GM12872 (cell line): ENCODE measurements around the gene CYP2A13.

Experiments
- CTCF ChIP-seq: IDR thresholded peaks from 3 replicates; pipeline ENCODE4 v1.5.1; 2011; ENCODE audit warnings: low read depth, mild to moderate bottlenecking, low read length, moderate library complexity; ENCODE audit not compliant: insufficient read depth

CYP2A13 gene

GRCh38 chr19:41088151-41088550 lies at the start of gene CYP2A13:
Gene CYP2A13, plus strand, starts transcription at chr19:41088451. Its CDS starts 21 bp downstream, at chr19:41088472.
- TF ChIP-seq CTCF, result no peak

GRCh38 chr19:41039806-41040205 lies 48.4 kb upstream of the CYP2A13 start:
- no peak for TF ChIP-seq CTCF

- no peak for TF ChIP-seq CTCF
Measured at GRCh38 chr19:41050426-41050825, 37.8 kb upstream of the CYP2A13 start.

GRCh38 chr19:41064974-41065569 lies 23.2 kb upstream of the CYP2A13 start:
- TF ChIP-seq CTCF, result no peak

GRCh38 chr19:41076286-41076685 lies 12.0 kb upstream of the CYP2A13 start:
- no peak for TF ChIP-seq CTCF

GRCh38 chr19:41083516-41083915 lies 4.7 kb upstream of the CYP2A13 start:
- no peak for TF ChIP-seq CTCF

GRCh38 chr19:41085748-41086415 lies 2.4 kb upstream of the CYP2A13 start:
- no peak for TF ChIP-seq CTCF
